Astrocyte (in vitro differentiated cells and primary cell): ENCODE measurements around the gene PROSER3. TPM values are rescaled to one million over a fixed set of nuclear protein-coding genes. Genes with fewer than 3 reads are reported as not detected.
A peak's percentile ranks its signal among the peaks of the same experiment; 100 is the strongest.

Experiments
- DNase-seq: peaks from one replicate; pipeline ENCODE4 v3.0.0-alpha.2; 2010; ENCODE audit warnings: low read depth
- FAIRE-seq: peaks from 2 replicates; lab custom pipeline; 2011; peaks lifted over from hg19 to GRCh38; lab: Jason Lieb, UNC
- H2AFZ ChIP-seq: 2 replicates; pipeline ENCODE4 v1.6.0; 2012; ENCODE audit warnings: low read depth, low read length, inconsistent platforms
- H3K27ac ChIP-seq: 2 replicates; pipeline ENCODE4 v1.5.1; 2011; ENCODE audit warnings: low read depth, low read length, inconsistent platforms
- H3K27me3 ChIP-seq: 2 replicates; pipeline ENCODE4 v1.6.0; 2011; ENCODE audit warnings: low read length, inconsistent platforms; ENCODE audit not compliant: insufficient read depth
- H3K36me3 ChIP-seq: 2 replicates; pipeline ENCODE4 v1.5.1; 2011; ENCODE audit warnings: low read length, inconsistent platforms; ENCODE audit not compliant: insufficient read depth
- H3K4me1 ChIP-seq: 2 replicates; pipeline ENCODE4 v1.5.1; 2011; ENCODE audit warnings: low read length, inconsistent platforms; ENCODE audit not compliant: insufficient read depth
- H3K4me2 ChIP-seq: 2 replicates; pipeline ENCODE4 v1.6.0; 2012; ENCODE audit warnings: low read length, inconsistent platforms
- H3K4me3 ChIP-seq: 2 replicates; pipeline ENCODE4 v1.5.1; 2011; ENCODE audit warnings: low read depth, mild to moderate bottlenecking, low read length, inconsistent platforms; ENCODE audit not compliant: insufficient read depth
- H3K79me2 ChIP-seq: 2 replicates; pipeline ENCODE4 v1.6.0; 2012; ENCODE audit warnings: mild to moderate bottlenecking, low read length, inconsistent platforms; ENCODE audit not compliant: insufficient read depth
- H3K9ac ChIP-seq: 2 replicates; pipeline ENCODE4 v1.6.0; 2012; ENCODE audit warnings: mild to moderate bottlenecking, low read length, inconsistent platforms
- H3K9me3 ChIP-seq: 2 replicates; pipeline ENCODE4 v1.5.1; 2012; ENCODE audit warnings: low read depth, mild to moderate bottlenecking, low read length, inconsistent platforms; ENCODE audit not compliant: insufficient read depth
- H4K20me1 ChIP-seq: 2 replicates; pipeline ENCODE4 v1.6.0; 2012; ENCODE audit warnings: low read length, inconsistent platforms; ENCODE audit not compliant: insufficient read depth
- H3K27ac Mint-ChIP-seq: one replicate; pipeline ENCODE4 v1.8.0; 2021; ENCODE audit warnings: mild to moderate bottlenecking, mixed read lengths; ENCODE audit not compliant: unreplicated experiment
- H3K27me3 Mint-ChIP-seq: one replicate; pipeline ENCODE4 v1.8.0; 2021; ENCODE audit warnings: low read depth, mixed read lengths; ENCODE audit not compliant: unreplicated experiment
- H3K36me3 Mint-ChIP-seq: one replicate; pipeline ENCODE4 v1.8.0; 2021; ENCODE audit warnings: low read depth, mixed read lengths; ENCODE audit not compliant: unreplicated experiment
- H3K4me1 Mint-ChIP-seq: one replicate; pipeline ENCODE4 v1.8.0; 2021; ENCODE audit warnings: low read depth, mixed read lengths; ENCODE audit not compliant: unreplicated experiment
- H3K4me3 Mint-ChIP-seq: one replicate; pipeline ENCODE4 v1.8.0; 2021; ENCODE audit warnings: mild to moderate bottlenecking, moderate library complexity, mixed read lengths; ENCODE audit not compliant: unreplicated experiment
- H3K9me3 Mint-ChIP-seq: one replicate; pipeline ENCODE4 v1.8.0; 2021; ENCODE audit warnings: mild to moderate bottlenecking, mixed read lengths; ENCODE audit not compliant: unreplicated experiment
- CTCF ChIP-seq: IDR thresholded peaks from 2 replicates; pipeline ENCODE4 v1.5.1; 2011; ENCODE audit warnings: low read depth, mild to moderate bottlenecking, inconsistent platforms, low read length, moderate library complexity; ENCODE audit not compliant: insufficient read depth
- EZH2 ChIP-seq: IDR thresholded peaks from 2 replicates; pipeline ENCODE4 v1.6.1; 2012; ENCODE audit warnings: mild to moderate bottlenecking, low read length, inconsistent platforms; ENCODE audit not compliant: insufficient read depth
- total RNA-seq: library from RNA; stranded (reverse); gene quantifications from 2 replicates; pipeline ENCODE4 v1.2.1, GENCODE V29; 2021

Gene PROSER3
- total RNA-seq, 1 donor from 2014 or later, result 35.6 TPM

GRCh38 chr19:35734889-35735288 lies 23.1 kb upstream of the PROSER3 start:
- FAIRE-seq (no peak), DNase-seq (no peak)
- Histone ChIP-seq H3K27ac (no peak overlapping the region), H3K9me3 (no peaks in the 10 kb centered on the region), H4K20me1 (peaks cover 40% of the 10 kb centered on the region), H3K9ac (no peak overlapping the region), H3K27me3 (no peaks in the 10 kb centered on the region), H3K79me2 (no peaks in the 10 kb centered on the region), H3K4me2 (no peak overlapping the region), H3K36me3 (peaks cover 15% of the 10 kb centered on the region), H2AFZ (no peak overlapping the region), H3K4me3 (no peak overlapping the region), H3K4me1 (no peaks in the 10 kb centered on the region)
- H3K27me3 Mint-ChIP-seq, result no peaks in the 10 kb centered on the region
- TF ChIP-seq EZH2 (no peak), CTCF (no peak)
- H3K9me3 Mint-ChIP-seq, result no peaks in the 10 kb centered on the region
- H3K27ac Mint-ChIP-seq, result no peak overlapping the region
- no peaks in the 10 kb centered on the region for H3K4me1 Mint-ChIP-seq
- H3K4me3 Mint-ChIP-seq, result no peak overlapping the region
- peaks cover 22% of the 10 kb centered on the region for H3K36me3 Mint-ChIP-seq

GRCh38 chr19:35736913-35737886 lies 20.8 kb upstream of the PROSER3 start:
- FAIRE-seq, result no peak
- H2AFZ ChIP-seq, result no peak overlapping the region
- Mint-ChIP-seq H3K36me3 (peaks cover 16% of the 10 kb centered on the region), H3K4me3 (no peak overlapping the region), H3K27me3 (no peaks in the 10 kb centered on the region), H3K27ac (peak overlapping the region; percentile 66), H3K9me3 (no peaks in the 10 kb centered on the region), H3K4me1 (no peaks in the 10 kb centered on the region)
- peaks cover 5% of the 10 kb centered on the region for H3K4me1 ChIP-seq
- no peak for DNase-seq
- H3K36me3 ChIP-seq, result peaks cover 8% of the 10 kb centered on the region
- no peak overlapping the region for H3K4me2 ChIP-seq
- H3K79me2 ChIP-seq, result no peaks in the 10 kb centered on the region
- no peaks in the 10 kb centered on the region for H3K27me3 ChIP-seq
- H3K9me3 ChIP-seq, result no peaks in the 10 kb centered on the region
- H3K9ac ChIP-seq, result no peak overlapping the region
- TF ChIP-seq CTCF (no peak), EZH2 (no peak)
- no peak overlapping the region for H3K4me3 ChIP-seq
- peaks cover 32% of the 10 kb centered on the region for H4K20me1 ChIP-seq
- H3K27ac ChIP-seq, result no peak overlapping the region
